DLD1 (cell line): ENCODE measurements around the gene EFCAB10.
"Not testable (repeated sequence)": the region's sequence is repeated elsewhere in the genome, so short reads cannot be mapped to it uniquely, and the experiment has no call there.

Experiments
- in situ Hi-C: cut with HindIII; loops from 2 replicates; pipeline ENCODE4 v1.10.0; 2017; ENCODE audit warnings: low sequenced_read_pairs

The EFCAB10 gene

GRCh38 chr7:105532709-105533460, 48.4 kb downstream of the EFCAB10 start:
- in situ Hi-C loops, result no loop called here

DNA sequence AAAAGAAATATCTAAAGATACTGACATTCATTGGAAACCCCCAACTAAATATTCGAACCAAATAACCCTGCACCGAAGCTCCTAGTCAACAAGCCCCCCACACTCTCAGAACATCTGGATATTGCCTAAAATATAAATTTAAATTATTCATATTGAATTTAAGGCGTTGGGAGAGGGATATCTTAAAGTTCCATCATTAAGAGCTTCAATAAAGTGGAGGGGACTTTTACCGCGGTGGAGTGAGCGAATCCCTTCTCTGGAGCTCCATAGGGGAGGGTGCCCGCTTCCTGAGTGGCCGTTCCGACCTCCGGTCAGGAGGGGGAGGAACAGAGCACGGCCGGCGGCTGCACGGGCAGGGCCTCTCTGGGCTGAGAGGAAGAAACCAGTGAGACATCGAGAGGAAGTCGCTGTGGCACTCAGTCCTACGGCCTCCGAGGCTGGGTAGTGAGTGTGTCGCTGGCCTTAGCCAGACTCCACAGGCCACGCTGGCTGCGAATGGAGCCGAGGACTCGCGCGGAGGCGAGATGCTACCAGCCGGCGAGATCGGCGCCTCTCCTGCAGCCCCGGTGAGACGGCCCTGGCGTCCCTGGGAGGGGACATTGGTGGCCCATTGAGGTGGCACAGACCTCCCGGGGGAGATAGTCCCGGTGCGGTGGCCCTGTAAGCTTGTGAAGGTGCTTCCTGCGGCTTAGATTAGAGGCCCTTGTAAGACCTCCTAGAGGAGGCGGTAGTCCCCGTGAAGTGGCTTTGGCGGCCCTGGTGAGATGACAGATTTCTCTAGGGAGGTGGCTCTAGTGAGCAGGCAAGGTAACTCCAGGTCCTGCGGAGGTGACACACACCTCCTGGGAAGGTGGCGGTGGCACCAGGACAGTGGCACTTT, 49.3 kb downstream of the EFCAB10 start, which contains the start of gene RINT1:
RINT1 (plus strand) TSS at position 410 of the 880 bp plus-strand sequence; CDS start at position 525, 115 bp downstream.
- in situ Hi-C loops, result no loop called here

- in situ Hi-C loops, result no loop called here
Observed at GRCh38 chr7:105530546-105530945, 50.7 kb downstream of the EFCAB10 start.

- in situ Hi-C loops, result no loop called here
Observed at GRCh38 chr7:105530126-105530525, 51.2 kb downstream of the EFCAB10 start.

GRCh38 chr7:105527737-105528136, 53.6 kb downstream of the EFCAB10 start:
- in situ Hi-C loops, result not testable (repeated sequence)

DNA sequence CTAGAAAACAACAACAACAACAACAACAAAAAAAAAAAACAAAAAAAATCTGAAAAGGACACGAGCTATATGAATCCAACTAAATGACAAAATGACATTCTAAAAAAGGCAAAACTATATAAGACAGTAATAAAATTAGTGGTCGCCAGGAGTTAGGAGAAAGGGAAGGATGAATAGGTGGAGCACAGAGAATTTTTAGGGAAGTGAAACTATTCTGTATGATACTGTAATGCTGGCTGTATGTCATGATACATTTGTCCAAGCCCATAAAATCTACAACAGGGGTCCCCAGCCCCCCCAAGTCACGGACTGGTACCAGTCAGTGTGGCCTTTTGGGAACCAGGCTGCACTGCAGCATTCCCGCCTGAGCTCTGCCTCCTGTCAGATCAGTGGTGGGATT, 56.5 kb downstream of the EFCAB10 start:
- in situ Hi-C loops, result no loop called here

DNA sequence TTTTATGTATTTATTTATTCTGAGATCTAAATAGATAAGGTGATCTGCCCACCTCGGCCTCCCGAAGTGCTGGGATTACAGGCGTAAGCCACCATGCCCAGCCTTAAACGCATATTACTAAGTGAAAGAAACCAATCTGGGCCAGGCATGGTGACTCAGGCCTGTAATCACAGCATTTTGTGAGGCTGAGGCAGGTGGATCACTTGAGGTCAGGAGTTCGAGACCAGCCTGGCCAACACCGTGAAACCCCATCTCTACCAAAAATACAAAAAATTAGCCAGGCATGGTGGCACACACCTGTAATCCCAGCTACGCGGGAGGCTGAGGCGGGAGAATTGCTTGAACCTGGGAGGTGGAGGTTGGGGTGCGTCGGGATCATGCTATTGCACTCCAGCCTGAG, 56.9 kb downstream of the EFCAB10 start:
- in situ Hi-C loops, result not testable (repeated sequence)

DNA sequence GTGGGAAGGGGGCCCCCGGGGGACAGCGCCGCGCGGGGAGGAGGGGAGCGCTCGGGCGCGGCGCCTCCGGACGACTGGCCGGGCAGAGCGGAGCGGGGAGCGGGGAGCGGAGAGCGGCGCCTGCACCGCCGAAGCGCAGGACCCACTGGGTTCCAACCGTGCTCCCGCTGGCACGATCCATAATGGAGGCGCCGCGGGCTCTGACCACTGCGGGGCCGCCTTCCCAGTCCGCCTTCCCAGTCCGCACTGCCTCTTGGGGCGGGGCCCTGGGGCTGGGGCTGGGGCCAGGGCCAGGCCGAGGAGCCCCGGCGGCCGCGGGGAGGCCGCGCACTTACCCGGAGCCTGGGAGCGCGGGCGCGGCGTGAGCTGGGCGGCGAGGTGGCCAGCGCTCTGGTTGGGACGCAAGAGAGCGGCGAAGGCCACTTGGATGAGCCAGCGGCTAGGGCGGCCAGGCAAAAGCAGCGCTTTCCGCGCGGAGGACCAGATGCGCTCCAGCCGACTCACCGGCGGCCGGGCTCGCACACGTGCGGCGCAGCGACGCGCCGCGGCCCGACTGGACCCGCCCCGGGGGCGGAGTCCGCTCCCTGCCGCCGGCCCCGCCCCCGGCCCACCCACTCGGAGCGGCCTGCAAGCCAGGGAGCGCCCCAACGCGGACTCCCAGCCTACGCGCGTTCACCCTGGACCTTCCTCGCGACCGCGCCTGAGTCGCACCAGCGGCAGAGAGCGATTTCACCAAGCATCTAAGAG, 59.4 kb downstream of the EFCAB10 start, which contains the start of gene PUS7:
PUS7 (minus strand) TSS at position 555 of the 747 bp plus-strand sequence. CDS start 13,759 bp downstream, outside the sequence.
- in situ Hi-C loops, result no loop called here

DNA sequence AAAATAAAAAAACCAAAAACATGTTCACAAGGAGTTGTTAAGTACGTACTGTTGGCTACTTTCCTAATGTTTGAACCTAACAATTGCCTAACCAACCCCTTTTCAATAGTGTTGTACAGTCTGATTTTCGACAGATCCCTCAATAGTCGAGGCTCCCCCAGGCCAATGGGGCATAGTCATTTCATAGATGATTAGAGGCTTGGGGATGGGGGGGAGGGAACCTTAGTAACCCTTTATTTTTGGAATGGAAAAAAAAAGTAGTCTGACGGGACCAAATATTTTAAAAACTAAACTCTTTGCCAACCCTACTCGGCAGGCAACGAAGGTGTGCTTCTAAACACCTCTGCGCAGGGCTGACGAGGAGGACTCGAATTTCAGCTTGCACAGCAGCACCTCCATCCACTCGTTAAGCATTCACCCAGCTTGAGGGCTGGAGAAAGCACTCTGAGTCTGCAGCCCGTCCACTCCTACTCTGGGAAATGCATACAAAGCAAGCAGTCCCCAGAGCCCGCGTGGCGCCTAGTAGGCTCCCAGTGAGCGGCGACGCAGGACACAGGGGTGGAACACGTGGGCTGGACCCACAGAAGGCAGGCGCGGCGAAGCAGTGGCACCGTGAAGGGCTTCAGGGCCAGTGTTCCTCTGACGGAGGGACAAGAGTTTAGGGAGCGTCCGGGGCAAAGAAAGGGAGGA, 60.1 kb downstream of the EFCAB10 start:
- in situ Hi-C loops, result no loop called here

DNA sequence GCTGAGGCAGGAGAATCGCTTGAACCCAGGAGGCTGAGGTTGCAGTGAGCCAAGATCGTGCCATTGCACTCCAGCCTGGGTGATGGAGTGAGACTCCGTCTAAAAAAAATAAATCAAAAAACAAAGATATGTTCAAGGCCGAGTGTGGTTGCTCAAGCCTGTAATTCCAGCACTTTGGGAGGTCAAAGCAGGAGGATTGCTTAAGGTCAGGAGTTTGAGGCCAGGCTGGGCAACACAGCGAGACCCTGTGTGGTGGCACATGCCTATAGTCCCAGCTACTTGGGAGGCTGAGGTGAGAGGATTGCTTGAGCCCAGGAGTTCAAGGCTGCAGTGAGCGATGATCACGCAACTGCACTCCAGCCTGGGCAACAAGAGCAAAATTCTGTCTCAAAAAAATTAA, 60.7 kb downstream of the EFCAB10 start:
- in situ Hi-C loops, result not testable (repeated sequence)

GRCh38 chr7:105519353-105519752, 61.9 kb downstream of the EFCAB10 start:
- in situ Hi-C loops, result no loop called here

DNA sequence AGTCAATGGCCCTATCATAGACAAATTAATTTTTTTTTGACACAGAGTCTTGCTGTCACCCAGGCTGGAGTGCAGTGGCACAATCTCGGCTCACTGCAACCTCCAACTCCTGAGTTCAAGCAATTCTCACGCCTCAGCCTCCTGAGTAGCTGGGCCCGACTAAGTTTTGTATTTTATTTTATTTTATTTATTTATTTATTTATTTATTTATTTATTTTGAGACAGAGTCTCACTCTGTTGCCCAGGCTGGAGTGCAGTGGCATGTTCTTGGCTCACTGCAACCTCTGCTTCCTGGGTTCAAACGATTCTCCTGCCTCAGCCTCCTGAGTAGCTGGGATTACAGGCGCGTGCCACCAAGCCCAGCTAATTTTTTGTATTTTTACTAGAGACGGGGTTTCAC, 65.7 kb downstream of the EFCAB10 start:
- in situ Hi-C loops, result not testable (repeated sequence)
